Activated naive CD4-positive, alpha-beta T cell treated with anti-CD3 and anti-CD28 coated beads, Interleukin-2, amount 50 U/mL, for 72 hours (primary cell): ENCODE measurements around the gene TOM1L1. TPM values are rescaled to one million over a fixed set of nuclear protein-coding genes. Genes with fewer than 3 reads are reported as not detected.

ENCODE experiments used
- ATAC-seq, 2 donors: fragments of 150-1000 bp; cut with Tn5 transposase; 2 replicates each; pipeline ENCODE4 v1.10.0; 2021; ENCODE audit warnings: mild to moderate bottlenecking in 2 of 2, moderate library complexity in 2 of 2
- DNase-seq, 2 donors: peaks; one replicate each; pipeline ENCODE4 v3.0.0; 2021 to 2022; ENCODE audit warnings: low spot score in 2 of 2
- H3K27ac Mint-ChIP-seq, 2 donors: one replicate each; pipeline ENCODE4 v1.8.0; 2022; ENCODE audit warnings: mild to moderate bottlenecking in 2 of 2, mixed read lengths in 2 of 2
- H3K36me3 Mint-ChIP-seq, 2 donors: one replicate each; pipeline ENCODE4 v1.8.0; 2022; ENCODE audit warnings: mixed read lengths in 2 of 2
- H3K9me3 Mint-ChIP-seq, 2 donors: one replicate each; pipeline ENCODE4 v1.8.0; 2022; ENCODE audit warnings: mixed read lengths in 2 of 2
- total RNA-seq, 2 donors: library from RNA; stranded (reverse); gene quantifications; one replicate each; pipeline ENCODE4 v1.2.3, GENCODE V29; 2022

Gene TOM1L1
- total RNA-seq, 2 donors from 2014 or later: 1.0 to 1.7 TPM

DNA sequence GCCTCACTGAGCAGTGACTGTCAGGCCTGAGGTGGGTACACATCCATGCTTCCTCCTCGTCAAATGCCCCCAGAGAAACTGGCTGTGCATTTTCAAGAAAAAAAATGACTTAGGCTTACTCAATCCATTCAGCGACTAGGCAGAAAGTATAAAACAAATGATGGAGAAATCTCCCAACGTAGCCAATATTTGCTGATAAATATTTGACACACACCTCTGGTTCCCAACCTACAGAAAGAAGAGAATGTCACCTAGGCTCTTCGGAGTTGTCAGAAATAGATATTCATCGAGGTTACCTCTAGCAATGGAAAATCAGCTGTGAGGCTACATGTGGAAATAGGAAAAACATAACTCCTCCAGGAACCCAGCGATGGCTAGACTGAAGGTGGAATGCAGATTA, 12.4 kb upstream of the TOM1L1 start:
- no peak for DNase-seq
- no peak for ATAC-seq
- Mint-ChIP-seq H3K27ac (no peak overlapping the region), H3K36me3 (no peaks in the 10 kb centered on the region), H3K9me3 (no peaks in the 10 kb centered on the region)

DNA sequence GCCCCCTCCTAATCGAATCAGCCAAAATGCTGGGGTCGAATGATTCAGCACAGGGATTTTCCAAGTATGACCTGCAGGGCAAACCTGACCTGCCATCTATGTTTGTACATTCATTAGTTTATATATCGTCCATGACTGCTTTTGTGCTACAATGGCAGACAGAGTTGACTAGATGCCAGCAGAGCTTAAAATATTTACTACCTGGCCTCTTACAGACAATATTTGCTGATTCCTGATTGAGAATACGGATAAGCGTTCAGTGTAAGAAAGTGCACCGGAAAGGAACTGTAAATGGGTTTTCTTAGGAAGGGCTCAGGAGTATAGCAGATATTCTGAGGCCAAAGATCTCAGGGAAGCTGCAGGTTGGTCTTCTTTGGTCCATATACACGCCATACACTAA, 11.7 kb upstream of the TOM1L1 start:
- ATAC-seq (no peak), DNase-seq (no peak)
- Mint-ChIP-seq H3K36me3 (no peaks in the 10 kb centered on the region), H3K27ac (no peak overlapping the region), H3K9me3 (no peaks in the 10 kb centered on the region)

DNA sequence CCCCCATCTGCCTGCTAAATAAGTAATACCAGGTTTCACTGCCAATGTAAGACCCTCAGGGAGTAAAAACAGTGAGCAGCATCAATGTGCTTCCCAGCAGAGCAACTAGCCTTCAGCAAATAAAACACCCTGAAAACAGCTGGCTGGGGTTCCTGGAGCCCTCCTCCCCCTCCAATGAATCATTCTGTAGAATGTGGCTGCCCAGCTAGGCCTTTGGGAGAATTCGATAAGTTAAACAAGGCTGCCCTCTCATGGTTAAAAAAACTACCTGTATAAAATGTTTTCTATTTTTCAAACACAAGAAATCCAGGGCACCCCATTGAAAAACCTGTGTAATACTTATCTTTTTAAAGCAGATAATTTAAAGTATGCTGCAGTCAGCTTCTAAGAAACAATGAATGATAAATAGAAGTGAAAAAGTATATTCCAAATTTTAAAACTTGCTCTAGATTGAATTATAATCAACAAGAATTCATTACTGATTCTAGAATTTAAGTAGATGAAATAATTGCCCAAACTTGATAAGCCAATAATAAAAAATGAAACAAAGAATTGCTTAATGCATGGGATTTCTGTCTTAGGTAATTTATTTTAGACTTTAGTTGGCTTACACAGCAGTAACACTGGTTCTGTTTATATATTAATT, 9.4 kb upstream of the TOM1L1 start:
- H3K27ac Mint-ChIP-seq: no peak overlapping the region
- H3K9me3 Mint-ChIP-seq: no peaks in the 10 kb centered on the region
- DNase-seq (no peak), ATAC-seq (peak in 1 of 2 donors; percentile 71)
- H3K36me3 Mint-ChIP-seq: no peaks in the 10 kb centered on the region

DNA sequence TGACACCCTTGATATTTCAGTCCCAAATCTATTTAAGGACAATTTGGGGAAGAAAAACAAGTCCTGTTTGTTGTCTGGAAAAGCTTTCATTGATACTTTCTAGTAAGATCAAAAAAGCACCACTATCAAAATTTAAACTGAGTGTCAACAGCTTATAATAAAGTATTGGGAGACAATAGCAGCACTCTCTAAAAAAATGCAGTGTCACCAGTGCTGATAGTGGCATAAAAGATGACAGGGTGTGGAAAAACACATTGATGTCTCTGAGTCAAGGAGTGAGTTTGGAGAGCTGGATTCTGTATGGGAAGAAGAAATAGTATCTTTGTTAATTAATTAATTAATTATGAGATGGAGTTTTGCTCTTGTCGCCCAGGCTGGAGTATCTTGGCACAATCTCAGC, 8.3 kb upstream of the TOM1L1 start:
- no peak for ATAC-seq
- Mint-ChIP-seq H3K9me3 (no peaks in the 10 kb centered on the region), H3K36me3 (no peaks in the 10 kb centered on the region), H3K27ac (no peak overlapping the region)
- DNase-seq: no peak

DNA sequence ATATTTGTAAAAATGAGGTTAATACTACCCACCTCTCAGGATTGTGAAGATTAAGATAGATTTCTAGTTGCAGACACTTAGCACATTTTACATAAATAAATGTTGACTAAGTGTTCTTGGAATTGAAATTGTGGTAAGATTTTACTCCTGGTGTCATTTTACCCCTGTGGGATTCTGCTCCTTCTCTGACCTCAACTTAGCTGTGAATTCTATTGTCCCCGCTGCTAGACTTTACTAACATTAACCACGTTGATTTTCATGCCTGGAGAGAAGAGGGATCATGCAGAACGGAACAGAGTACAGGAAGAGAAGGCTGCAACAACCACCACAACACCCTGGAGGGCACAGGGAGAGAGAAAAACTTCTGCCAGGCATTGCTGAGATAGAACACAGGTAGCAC, 2.1 kb upstream of the TOM1L1 start:
- H3K9me3 Mint-ChIP-seq: no peaks in the 10 kb centered on the region
- ATAC-seq (no peak), DNase-seq (no peak)
- no peaks in the 10 kb centered on the region for H3K36me3 Mint-ChIP-seq
- no peak overlapping the region for H3K27ac Mint-ChIP-seq

DNA sequence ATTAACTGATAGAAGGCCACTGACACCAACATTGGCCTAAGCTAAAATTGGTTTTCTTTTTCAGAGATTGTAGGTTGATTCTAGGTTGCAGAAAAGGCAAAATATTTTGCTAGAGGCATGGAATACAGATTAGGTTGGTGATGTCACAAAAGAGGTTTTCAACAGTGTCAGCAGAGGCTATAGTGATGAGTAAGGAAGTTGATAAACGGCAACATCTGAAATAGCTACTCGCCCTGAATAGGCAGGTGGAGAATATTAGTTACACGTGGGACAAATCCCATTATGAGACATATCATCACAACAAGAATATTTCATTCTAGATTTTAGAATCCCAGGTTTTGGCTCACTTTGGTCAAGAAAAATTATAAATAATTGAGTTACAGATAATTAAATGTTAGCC, 1.5 kb upstream of the TOM1L1 start:
- H3K9me3 Mint-ChIP-seq: no peaks in the 10 kb centered on the region
- no peak overlapping the region for H3K27ac Mint-ChIP-seq
- DNase-seq (no peak), ATAC-seq (no peak)
- H3K36me3 Mint-ChIP-seq: no peaks in the 10 kb centered on the region

DNA sequence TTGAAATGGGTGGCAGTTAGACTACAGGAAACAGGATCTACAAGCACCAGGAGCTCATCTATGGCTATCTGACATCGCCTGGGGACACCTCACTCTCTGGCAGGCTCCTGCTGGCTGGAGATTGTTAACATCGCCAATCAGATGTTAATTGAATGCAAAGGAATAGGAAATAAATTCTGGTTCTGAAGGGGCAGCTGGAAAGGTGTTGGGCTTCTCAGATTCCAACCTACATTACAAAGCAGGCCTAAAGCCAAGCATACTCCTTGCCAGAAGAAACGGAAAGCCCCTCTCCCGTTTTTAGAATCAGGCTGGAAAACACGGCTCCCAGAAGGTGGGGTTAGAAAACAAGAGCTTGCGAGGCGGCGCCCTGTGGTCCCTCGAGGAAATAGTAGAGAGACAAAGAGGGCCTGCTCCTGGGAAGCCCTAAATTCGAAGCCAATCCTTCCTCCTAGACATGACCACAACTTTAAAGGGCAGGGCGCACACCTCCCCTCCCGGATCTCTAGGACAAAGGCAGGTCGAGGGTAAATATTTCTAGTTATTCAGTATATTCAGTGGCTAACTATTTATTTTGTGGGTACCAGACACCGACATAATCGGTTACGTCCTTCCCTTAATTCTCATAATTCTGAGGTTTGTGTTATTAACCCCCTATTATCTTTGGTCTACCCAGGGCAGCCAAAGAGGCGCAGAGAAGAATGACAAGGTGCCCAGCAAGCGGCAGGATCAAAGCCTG, 763 bp upstream of the TOM1L1 start:
- H3K9me3 Mint-ChIP-seq: no peaks in the 10 kb centered on the region
- H3K27ac Mint-ChIP-seq: no peak overlapping the region
- H3K36me3 Mint-ChIP-seq: no peaks in the 10 kb centered on the region
- ATAC-seq: peak in 1 of 2 donors; percentile 7
- DNase-seq: no peak

DNA sequence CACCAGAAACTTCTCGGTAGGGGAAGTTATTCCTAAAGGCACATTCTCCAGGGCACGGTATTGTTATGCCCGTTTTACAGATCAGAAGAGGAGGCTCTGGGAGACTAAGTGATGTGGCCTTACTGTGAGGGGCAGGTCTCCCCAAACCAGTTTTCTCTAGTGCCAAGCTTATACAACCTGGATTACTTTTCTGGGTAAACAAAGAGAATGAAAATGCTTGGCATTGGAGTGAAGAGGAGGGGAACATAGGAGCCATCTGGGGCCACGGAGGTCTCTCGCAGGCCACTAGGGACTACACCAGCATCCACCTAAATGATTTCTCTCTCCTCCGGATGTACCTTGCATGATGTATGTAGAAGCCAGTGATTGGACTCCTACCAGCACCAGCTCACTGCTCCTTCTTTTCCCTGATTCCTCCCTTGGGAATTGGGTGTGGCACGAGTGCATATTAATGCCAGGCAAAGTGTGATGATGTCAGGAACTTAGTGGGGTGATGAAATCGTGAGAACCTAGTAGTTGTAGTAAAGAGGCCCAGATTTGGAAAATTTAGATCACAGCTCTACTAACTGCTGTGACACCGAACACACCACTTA, 674 bp downstream of the TOM1L1 start:
- no peak for DNase-seq
- no peak for ATAC-seq

DNA sequence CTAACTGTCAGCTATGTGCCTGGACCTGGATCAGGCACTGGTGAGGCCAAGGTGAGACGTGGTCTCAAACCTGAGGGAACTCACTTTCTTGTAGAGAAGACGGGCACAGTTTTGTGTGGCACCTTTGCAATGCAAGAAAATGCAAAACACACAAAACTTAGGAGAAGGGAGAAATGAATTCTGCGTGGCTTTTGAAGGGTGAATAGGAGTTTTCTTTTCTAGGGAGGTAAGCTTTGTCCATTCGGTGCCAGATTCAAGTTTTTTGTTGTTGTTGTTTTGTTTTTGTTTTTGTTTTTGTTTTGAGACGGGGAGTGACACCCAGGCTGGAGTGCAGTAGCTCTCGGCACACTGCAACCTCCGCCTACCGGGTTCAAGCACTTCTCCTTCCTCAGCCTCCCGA, 1.4 kb downstream of the TOM1L1 start:
- ATAC-seq: no peak
- no peak for DNase-seq
- Mint-ChIP-seq H3K9me3 (no peaks in the 10 kb centered on the region), H3K36me3 (no peaks in the 10 kb centered on the region), H3K27ac (no peak overlapping the region)

More for the DNA sequence above, 674 bp downstream of the TOM1L1 start:
- H3K9me3 Mint-ChIP-seq: no peaks in the 10 kb centered on the region
- H3K27ac Mint-ChIP-seq: no peak overlapping the region
- no peaks in the 10 kb centered on the region for H3K36me3 Mint-ChIP-seq

DNA sequence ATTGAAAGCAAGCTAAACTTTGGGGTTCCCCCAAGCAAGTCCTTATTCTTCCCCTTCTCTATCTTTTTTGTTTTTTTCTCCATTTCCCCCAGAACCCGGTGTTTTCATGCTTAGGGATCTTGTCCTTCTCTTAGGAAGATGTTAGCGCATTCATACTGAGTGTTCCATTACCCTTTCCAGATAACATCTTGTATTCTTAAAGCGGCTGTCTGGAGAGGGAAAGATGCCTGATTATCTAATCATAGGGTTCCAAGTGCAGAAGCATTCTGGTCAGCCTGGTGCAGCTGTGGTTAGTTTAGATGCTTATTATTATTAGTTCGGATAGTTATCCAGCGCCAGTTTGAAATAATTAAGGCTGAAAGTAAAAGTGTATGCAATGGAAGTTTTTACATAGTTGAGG, 2.0 kb downstream of the TOM1L1 start:
- no peak for ATAC-seq
- no peaks in the 10 kb centered on the region for H3K9me3 Mint-ChIP-seq
- no peaks in the 10 kb centered on the region for H3K36me3 Mint-ChIP-seq
- no peak for DNase-seq
- H3K27ac Mint-ChIP-seq: no peak overlapping the region

DNA sequence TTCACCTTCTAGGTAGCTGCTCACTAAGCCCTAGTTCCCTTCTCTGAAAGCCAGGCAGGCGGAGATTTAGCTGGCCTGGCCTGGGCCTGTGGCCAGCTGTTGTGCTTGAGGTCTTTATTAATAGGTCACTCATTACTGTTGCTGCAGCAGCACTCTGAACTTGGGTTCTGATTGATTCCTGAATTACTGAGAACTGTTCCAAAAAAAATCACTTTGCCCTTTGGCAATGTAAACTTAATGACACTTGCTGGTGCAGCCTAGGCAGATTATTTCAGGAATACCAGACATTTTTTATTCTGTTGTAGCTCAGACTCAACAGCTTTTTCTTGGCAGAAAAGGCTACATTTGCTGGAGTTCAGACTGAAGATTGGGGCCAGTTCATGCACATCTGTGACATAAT, 2.7 kb downstream of the TOM1L1 start:
- Mint-ChIP-seq H3K9me3 (no peaks in the 10 kb centered on the region), H3K36me3 (no peaks in the 10 kb centered on the region), H3K27ac (no peak overlapping the region)
- no peak for DNase-seq
- no peak for ATAC-seq

DNA sequence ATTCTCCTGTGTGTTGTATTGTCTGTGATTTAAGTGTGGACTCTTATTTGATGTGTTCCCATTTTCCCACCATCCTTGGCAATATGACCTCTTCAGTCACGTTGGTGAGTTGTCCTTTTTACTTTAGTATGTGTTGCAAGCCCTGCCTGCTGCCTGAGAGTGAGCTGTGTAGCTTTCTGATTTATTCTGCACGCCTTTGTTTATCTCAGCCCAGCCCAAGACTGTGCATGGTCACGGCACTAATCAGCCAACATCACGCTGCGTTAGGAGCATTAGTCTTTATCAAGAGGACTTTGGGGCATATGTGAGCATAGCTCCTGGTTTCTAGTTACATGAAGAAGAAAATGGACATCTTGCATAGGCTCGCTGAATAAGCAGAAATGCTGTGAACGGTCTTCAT, 6.0 kb downstream of the TOM1L1 start:
- DNase-seq (no peak), ATAC-seq (no peak)
- H3K27ac Mint-ChIP-seq: no peak overlapping the region
- H3K9me3 Mint-ChIP-seq: no peaks in the 10 kb centered on the region
- no peaks in the 10 kb centered on the region for H3K36me3 Mint-ChIP-seq

DNA sequence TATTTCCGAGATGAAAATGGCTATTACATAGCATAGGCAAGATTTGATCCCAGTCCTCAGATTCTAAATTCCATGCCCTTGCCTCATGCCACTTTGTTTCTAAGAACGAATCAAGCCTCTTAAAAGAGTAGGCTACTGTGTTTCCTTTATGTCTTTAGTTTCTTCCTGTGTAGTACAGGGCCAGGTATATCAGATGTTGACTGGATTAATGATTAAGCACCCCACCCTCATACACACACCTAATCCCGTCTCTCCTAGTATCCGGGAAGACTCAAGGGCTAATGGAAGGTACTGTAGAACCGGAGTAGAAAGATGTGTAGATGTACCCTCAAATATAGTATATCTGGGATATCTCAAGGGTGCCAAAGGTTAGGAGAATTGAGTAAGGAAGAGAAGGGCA, 6.7 kb downstream of the TOM1L1 start:
- Mint-ChIP-seq H3K36me3 (no peaks in the 10 kb centered on the region), H3K27ac (no peak overlapping the region)
- no peak for ATAC-seq

DNA sequence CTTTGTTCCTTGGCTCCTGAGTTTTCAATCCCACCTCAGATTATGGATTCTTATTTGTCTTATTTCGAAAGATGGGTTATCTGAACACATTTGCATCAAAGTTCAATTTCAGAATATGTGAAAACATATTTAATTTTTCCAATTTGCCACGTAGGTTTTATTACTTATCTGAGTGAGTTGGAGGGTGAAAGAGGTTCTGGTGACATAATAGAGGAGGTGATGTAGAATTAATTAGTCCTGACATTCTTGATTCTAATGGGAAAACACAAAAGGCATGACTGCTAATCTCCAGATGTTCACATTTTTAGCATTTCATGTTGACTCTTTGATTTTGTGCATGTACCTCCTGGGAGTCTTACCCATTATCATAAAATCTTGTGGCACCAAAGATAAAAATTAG, 9.1 kb downstream of the TOM1L1 start:
- ATAC-seq (no peak), DNase-seq (no peak)
- H3K27ac Mint-ChIP-seq: no peak overlapping the region
- no peaks in the 10 kb centered on the region for H3K9me3 Mint-ChIP-seq
- no peaks in the 10 kb centered on the region for H3K36me3 Mint-ChIP-seq

More for the DNA sequence above, 6.7 kb downstream of the TOM1L1 start:
- DNase-seq: no peak
- H3K9me3 Mint-ChIP-seq: no peaks in the 10 kb centered on the region

DNA sequence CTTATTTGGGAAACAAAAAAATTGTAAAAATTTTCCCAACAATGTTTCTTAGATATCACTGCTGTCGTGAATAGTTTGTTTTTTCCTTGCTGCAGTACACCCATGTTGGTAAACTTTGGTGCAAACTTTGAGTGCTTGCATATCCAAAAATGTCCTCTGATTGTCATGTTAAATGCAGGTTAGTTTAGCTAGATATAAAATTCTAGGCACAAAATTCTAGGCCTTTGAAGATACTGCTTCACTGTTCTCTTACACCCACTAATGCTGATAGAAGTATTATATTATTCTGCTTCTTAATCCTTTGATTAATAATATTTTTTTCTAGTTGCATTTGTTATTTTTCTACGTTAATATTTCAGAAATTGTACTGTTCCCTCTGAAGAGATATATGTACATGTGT, 16.1 kb downstream of the TOM1L1 start:
- ATAC-seq (no peak), DNase-seq (no peak)
- Mint-ChIP-seq H3K9me3 (peaks cover 13 to 17% of the 10 kb centered on the region in 2 donors), H3K27ac (no peak overlapping the region), H3K36me3 (peaks cover 0 to 10% of the 10 kb centered on the region in 2 donors)

DNA sequence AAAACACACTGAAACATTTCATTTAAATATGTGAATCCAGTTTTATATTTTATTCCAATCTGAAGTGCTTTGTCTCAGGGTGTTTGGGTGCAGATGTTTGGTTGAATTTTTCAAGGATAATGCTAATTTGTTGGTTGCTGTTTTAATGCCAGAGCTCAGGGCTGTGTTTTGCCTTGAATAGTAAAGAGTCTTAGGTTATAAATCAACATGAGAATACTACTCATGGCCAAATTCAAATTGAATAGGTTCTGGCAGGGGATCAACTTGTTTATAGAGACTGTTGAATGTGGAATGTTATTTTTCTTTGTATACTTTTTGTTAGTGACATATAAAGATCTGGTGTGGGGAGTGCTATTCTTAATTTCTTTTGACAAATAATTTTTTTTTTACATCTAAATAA, 18.8 kb downstream of the TOM1L1 start:
- H3K36me3 Mint-ChIP-seq: peaks cover 0 to 10% of the 10 kb centered on the region in 2 donors
- DNase-seq (no peak), ATAC-seq (no peak)
- H3K27ac Mint-ChIP-seq: no peak overlapping the region
- peaks cover 13 to 17% of the 10 kb centered on the region in 2 donors for H3K9me3 Mint-ChIP-seq

DNA sequence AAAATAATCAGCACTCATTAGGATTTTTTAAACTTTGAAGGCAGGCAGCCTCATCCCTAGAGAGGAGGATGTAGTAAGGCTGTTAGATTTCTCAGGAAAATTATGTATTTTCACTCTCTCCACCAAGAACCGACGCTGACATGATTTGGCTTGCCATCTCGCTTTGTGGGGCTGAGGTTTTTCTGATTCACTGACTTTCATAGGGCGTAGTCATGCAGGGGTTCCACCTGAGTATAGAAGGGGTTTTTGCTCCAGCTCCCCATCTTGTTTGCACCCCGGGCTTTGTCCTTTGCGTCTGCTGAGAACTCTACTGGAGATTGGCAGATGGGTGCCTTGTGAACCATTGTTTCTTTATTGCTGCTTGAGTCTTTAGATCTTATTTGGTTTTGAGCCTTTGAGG, 20.2 kb downstream of the TOM1L1 start:
- no peak for DNase-seq
- peaks cover 13 to 17% of the 10 kb centered on the region in 2 donors for H3K9me3 Mint-ChIP-seq
- ATAC-seq: peak in 1 of 2 donors; percentile 55
- peaks cover 0 to 10% of the 10 kb centered on the region in 2 donors for H3K36me3 Mint-ChIP-seq
- H3K27ac Mint-ChIP-seq: no peak overlapping the region

DNA sequence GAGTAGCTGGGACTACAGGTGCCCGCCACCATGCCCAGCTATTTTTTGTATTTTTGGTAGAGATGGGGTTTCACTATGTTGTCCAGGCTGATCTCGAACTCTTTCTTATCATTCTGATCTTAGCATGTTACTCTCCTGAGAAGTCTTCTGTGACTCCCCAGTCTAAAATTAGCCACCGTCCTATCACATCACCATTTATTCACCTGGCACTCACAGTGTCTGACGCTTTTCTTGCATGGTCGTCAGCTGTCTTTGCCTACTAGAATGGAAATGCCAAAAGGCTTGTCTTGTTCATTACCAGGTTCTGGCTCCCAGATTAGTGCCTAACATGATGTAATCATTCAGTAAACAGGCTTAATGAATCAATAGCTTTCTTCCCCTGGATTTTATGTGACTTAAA, 23.8 kb downstream of the TOM1L1 start:
- no peak for DNase-seq
- Mint-ChIP-seq H3K9me3 (no peaks in the 10 kb centered on the region), H3K27ac (no peak overlapping the region), H3K36me3 (no peaks in the 10 kb centered on the region)
- no peak for ATAC-seq
